Bronchial epithelial cell (primary cell): ENCODE data around the gene USB1. TPM values are rescaled to one million over a fixed set of nuclear protein-coding genes. Genes with fewer than 3 reads are reported as not detected.

Experiments
- DNase-seq: peaks from one replicate; pipeline ENCODE4 v3.0.0-alpha.2; 2010; ENCODE audit warnings: low read depth
- FAIRE-seq: peaks from 2 replicates; lab custom pipeline; 2011; peaks lifted over from hg19 to GRCh38; lab: Jason Lieb, UNC
- H3K27me3 ChIP-seq: 2 replicates; pipeline ENCODE4 v1.5.1; 2011; ENCODE audit warnings: low read length; ENCODE audit not compliant: control insufficient read depth, insufficient read depth
- H3K36me3 ChIP-seq: 2 replicates; pipeline ENCODE4 v1.5.1; 2011; ENCODE audit warnings: low read length; ENCODE audit not compliant: control insufficient read depth, insufficient read depth
- H3K4me3 ChIP-seq: 2 replicates; pipeline ENCODE4 v1.5.1; 2011; ENCODE audit warnings: mild to moderate bottlenecking, low read depth, low read length, control low read depth
- CTCF ChIP-seq: IDR thresholded peaks from 2 replicates; pipeline ENCODE4 v1.5.1; 2011; ENCODE audit warnings: mild to moderate bottlenecking, moderate library complexity, low read length, control low read depth, inconsistent platforms; ENCODE audit not compliant: insufficient read depth, severe bottlenecking
- total RNA-seq: library from RNA; depleted of rRNA; stranded (reverse); fragments of >200 nt; gene quantifications from 2 replicates; pipeline ENCODE4 v1.2.1, GENCODE V29; 2014

Gene USB1
- total RNA-seq, 1 donor from 2014 or later, result 29.5 TPM

DNA sequence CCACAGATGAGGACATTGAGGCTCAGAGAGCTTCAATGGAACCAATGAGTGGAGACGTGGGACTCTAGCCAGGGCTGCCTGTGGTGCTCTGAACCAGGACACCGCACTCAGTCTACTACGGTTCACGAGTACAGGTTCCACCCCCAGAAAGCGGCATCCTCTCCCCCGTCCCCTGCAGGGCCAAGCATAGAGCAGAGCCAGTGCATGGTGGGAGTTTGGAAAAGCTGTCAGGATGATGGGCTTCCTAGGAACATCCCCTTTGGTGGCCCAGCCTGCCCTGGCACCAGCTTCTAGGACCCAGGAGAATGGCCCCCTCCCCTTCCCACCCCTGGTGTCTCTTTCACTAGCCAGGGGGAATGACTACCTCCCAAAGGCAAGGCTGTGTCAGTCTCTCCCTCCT is 9.1 kb upstream of the USB1 start:
- Histone ChIP-seq H3K4me3 (no peak overlapping the region), H3K36me3 (peaks cover 16% of the 10 kb centered on the region), H3K27me3 (no peaks in the 10 kb centered on the region)
- FAIRE-seq, result no peak
- no peak for TF ChIP-seq CTCF
- DNase-seq, result no peak

DNA sequence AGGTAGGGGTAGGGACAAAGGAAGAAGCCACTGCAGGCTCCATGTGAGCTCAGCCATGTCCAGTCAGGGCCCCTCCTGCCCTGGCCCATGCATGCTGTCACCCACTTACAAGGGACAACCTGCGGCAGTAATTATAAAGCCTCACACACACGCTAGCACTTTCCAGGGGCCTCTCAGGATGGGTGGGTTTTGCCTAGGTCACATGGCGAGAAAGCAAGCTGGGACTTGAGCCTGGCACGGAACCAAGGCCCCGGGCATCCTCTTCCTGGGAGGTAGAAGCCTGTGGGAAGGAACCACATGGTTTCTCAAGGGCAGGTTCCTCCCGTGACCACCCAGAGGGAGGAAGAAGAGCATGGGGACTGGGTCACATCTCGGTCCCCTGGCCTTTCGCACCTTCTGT is 7.8 kb upstream of the USB1 start:
- peaks cover 23% of the 10 kb centered on the region for H3K36me3 ChIP-seq
- no peak overlapping the region for H3K4me3 ChIP-seq
- H3K27me3 ChIP-seq, result no peaks in the 10 kb centered on the region
- DNase-seq, result peak; percentile 69
- no peak for FAIRE-seq
- no peak for TF ChIP-seq CTCF

DNA sequence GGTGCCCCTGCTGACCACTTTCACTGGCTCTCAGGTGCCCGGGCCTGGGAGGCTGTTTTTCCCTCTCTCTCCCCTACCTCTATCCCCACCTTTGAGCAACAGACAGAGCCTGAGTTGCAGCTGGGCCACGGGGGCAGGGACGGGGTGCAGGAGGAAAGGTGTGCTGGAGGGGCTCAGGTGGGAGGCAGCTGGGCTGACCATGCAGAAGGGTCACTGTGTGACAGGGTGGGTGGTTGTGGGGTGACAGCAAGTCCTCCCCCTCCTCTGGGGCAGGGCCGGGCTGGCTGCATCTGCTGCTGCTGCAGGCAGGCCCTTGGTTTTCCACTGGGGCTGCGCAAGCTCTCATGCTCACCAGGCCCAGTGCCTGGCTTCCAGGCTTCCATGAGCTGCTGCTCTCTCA is 7.3 kb upstream of the USB1 start:
- peaks cover 23% of the 10 kb centered on the region for H3K36me3 ChIP-seq
- H3K27me3 ChIP-seq, result no peaks in the 10 kb centered on the region
- H3K4me3 ChIP-seq, result no peak overlapping the region
- DNase-seq (no peak), FAIRE-seq (no peak)
- no peak for TF ChIP-seq CTCF

DNA sequence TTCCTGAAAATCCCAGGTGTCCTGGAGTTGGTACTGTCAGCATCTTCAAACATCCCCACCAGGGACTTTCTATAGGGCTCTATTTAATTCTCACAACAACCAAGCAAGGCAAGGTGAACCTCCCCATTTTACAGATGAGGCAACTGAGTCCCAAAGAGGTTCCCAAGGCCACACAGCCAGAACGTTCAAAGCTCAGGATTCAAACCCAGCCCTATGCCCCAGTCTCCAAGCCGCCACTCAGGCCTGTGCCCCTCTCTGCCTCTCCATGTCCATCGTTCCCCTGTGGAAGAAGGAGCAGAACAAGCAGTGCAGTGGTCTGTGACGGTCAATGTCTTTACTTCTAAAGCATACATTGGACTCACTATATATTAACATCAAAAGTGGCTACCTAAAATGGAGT is 6.8 kb upstream of the USB1 start:
- FAIRE-seq (no peak), DNase-seq (no peak)
- no peak for TF ChIP-seq CTCF
- H3K36me3 ChIP-seq, result peaks cover 23% of the 10 kb centered on the region
- no peaks in the 10 kb centered on the region for H3K27me3 ChIP-seq
- no peak overlapping the region for H3K4me3 ChIP-seq

- DNase-seq (peak; percentile 40), FAIRE-seq (no peak)
- no peaks in the 10 kb centered on the region for H3K27me3 ChIP-seq
- H3K4me3 ChIP-seq, result no peak overlapping the region
- TF ChIP-seq CTCF, result peak; percentile 65
- peaks cover 23% of the 10 kb centered on the region for H3K36me3 ChIP-seq
Measured at GRCh38 chr16:57994778-57995177, 6.4 kb upstream of the USB1 start.

DNA sequence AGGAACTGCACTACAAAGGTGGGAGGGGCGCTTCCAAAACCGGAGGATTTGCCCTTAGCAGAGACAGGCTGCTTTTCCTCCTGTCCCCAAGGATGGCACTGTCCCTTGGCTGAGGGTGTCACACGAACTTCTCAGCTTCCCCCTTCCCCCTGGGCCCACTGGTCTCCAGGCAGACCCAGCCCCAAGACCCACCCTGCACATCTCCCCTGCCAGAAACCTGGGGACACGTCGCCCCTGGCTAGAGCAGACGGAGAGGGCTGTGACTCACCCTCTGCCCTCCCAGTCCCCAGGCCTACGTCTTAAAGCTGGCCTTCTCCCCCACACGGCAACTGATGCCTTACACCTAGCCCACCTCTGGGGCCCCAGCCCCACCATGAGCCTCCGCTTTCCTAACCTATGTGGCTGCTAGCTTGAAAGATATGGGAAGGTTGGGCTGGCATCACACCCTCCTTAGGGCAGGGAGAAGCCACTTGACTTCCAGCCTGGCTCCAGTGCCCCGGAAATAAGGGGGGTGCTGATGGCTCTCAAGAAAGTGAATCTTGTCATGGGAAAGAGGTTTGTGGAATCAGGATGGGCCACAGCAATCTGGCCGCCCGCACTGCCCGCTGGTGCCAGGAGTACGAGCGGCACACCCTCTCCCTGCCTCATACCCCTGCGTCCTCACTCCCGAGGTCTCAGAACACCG is 5.3 kb upstream of the USB1 start:
- Histone ChIP-seq H3K27me3 (no peaks in the 10 kb centered on the region), H3K4me3 (no peak overlapping the region), H3K36me3 (peaks cover 23% of the 10 kb centered on the region)
- TF ChIP-seq CTCF, result no peak
- no peak for DNase-seq
- FAIRE-seq, result no peak
